Activated CD8-positive, alpha-beta memory T cell treated with anti-CD3 and anti-CD28 coated beads for 24 hours (primary cell): ENCODE results near the gene ZNF416.

Experiments used
- DNase-seq: peaks from one replicate; pipeline ENCODE4 v3.0.0-alpha.2; 2020

ZNF416 gene

GRCh38 chr19:57578487-57579205 is at the start of gene ZNF416:
Gene ZNF416, minus strand, starts transcription at chr19:57578911. Its CDS starts 207 bp downstream, at chr19:57578704.
- peak; percentile 94 for DNase-seq

DNA sequence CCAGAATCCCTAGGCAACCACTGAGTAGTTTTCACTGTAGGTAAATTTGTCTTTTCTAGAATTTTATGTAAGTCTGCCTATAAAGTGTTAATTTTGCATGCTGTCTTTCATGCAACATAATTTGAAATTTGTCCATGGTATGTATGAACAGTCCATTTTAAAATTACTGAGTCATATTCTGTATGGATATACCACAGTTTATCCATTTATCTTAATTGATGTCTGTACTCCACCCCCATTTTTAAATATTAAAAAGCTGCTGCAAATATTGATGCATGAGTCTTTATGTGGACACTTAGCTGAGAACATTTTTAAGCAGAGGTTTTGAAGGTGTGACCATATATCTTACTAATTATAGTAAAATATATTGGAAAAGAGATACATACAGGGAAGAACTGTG is 44.4 kb upstream of the ZNF416 start:
- no peak for DNase-seq

DNA sequence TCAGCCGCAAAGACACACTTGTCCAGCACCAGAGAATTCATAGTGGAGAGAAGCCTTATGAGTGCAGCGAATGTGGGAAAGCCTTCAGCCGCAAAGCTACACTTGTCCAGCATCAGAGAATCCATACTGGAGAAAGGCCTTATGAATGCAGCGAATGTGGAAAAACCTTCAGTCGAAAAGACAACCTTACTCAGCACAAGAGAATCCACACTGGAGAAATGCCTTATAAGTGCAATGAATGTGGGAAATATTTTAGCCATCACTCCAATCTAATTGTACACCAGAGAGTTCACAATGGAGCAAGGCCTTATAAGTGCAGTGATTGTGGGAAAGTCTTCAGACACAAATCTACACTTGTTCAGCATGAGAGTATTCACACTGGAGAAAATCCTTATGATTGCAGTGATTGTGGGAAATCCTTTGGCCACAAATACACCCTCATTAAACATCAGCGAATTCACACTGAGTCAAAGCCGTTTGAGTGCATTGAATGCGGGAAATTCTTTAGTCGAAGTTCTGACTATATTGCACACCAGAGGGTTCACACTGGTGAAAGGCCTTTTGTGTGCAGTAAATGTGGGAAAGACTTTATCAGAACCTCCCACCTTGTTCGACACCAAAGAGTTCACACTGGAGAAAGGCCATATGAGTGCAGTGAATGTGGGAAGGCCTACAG is 42.1 kb upstream of the ZNF416 start:
- DNase-seq = no peak

GRCh38 chr19:57615346-57615745 is 36.6 kb upstream of the ZNF416 start:
- no peak for DNase-seq

- peak; percentile 92 for DNase-seq
Measured at GRCh38 chr19:57613941-57614743, 35.4 kb upstream of the ZNF416 start, which contains the start of gene ZNF134. Gene ZNF134, plus strand, starts transcription at chr19:57614242. Its CDS starts 5,227 bp downstream, at chr19:57619469.

- no peak for DNase-seq
Measured at GRCh38 chr19:57611113-57611512, 32.4 kb upstream of the ZNF416 start.

DNA sequence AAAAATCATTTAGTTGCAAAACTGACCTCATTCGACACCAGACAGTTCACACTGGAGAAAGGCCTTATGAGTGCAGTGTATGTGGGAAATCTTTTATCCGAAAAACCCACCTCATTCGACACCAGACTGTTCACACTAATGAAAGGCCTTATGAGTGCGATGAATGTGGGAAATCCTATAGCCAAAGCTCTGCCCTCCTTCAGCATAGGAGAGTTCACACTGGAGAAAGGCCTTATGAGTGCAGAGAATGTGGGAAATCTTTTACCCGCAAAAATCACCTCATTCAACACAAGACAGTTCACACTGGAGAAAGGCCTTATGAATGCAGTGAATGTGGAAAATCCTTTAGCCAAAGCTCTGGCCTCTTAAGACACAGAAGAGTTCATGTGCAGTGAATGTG is 28.2 kb upstream of the ZNF416 start:
- DNase-seq = no peak

DNA sequence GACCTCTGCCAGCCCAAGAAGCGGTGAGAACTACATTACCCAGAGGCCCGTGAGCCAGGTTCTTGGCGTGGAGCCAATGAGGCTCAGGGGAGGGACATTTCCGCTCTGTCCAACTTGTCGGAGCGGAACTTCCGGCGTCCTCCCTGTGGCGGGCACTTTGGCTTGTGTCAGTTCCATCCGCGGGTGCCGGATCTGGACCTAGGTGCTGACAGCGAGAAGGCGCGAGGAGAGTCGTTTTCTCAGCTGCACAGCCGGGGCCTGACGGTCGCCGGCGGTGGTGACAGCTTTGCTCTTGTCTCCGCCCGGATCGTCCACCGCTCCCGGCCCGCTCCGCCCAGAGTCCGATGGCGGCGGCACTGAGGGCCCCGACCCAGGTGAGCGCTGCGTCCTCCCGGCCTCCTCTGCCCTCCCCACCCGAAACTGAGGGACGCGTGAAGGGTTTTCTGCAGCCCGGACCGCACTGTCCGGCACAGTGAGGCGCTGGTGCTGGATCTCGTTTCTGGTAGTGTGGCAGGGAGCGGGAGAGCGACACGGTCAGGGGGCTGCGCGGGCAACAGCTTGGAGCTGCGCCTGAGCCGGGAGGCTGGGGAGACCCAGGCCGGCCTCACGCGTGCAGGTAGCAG is 21.2 kb upstream of the ZNF416 start, which contains the start of gene ZNF530:
TSS of gene ZNF530 (plus strand) at position 125 of the 623 bp plus-strand sequence. CDS start 4,461 bp downstream, outside the sequence.
- DNase-seq = peak; percentile 95

- no peak for DNase-seq
Measured at GRCh38 chr19:57599377-57599760, 20.7 kb upstream of the ZNF416 start.

DNA sequence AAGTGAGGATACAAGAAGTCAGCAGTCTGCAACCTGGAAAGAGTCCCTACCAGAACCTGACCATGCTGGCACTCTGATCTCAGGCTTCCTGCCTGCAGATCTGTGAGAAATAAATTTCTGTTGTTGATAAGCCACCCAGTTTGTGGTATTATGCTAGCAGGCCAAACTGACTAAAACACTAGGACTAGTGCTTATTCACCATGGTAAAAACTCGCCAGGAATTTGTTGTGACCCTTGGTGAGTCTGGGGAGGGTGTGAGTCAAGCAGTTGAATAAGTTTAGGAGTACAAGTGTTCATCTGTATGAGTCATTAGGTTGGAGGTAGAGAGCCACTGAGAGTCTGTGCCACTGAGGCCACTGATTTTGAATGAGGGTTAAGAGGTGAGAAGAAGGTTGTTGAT is 8.8 kb upstream of the ZNF416 start:
- no peak for DNase-seq

DNA sequence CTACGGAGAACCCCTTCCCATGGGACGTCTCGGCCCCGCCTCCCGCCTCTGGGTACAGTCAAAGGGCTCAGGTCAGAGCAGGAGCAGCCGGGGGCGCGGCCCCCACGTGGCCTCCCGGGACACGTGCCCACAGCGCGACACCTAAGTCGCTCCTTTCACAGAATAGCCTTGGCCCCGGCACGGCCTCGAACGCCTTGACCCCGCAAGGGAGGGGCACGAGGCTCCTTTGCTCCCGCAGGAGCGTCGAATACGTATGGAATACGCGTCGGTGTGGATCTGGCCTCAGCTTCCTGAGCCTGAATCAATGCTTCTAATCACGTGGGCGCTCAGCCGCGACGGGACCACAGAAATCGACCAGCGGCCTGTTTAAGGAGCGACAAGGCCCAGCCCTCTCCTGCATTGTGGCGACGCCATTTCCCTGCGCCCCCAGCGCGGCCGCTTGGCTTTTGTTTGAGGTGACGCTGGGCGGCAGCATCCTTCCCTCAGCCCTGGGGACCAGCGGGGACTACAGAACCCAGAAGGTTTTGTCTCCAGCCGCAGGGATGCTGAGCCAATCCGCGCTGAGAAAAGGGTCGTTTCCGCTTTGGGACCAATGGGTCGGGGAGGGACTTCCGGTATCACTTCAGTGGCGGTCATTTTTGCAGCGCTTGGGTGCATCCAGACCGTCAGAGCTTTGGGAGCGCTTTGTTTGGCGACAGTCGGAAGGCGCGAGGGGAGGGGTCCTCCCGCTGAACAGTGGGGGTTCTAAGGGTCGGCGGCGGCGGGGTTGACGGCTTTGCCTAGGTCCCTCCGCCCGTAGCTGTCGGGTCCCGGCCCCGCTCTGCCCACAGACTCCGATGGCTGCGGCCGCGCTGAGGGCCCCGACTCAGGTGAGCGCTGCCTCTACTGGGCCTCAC is 5.1 kb upstream of the ZNF416 start, which contains the start of gene ZIK1:
TSS of gene ZIK1 (plus strand) at position 625 of the 896 bp plus-strand sequence. CDS start at position 837, 212 bp downstream.
- peak; percentile 91 for DNase-seq

DNA sequence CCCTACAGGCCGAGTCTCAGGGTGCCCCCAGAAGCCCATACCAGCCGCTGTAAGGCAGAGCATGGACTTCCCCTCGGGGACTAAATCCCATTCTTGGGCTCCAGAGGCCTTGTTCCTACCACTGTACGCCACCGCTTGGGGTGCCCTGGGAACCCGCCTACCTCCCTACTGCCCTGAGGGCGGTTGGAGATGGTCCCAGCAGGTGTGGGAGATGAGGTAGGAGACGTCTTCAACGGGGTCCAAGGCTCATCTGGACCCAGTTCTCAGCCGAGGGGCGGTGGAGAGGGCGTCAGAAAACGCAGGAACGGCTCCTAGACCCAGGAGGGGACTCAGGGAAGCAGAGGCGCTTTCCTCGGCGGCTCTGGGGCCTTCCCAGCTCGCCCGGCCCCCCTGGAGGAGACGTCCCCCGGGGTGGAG is 4.4 kb upstream of the ZNF416 start:
- DNase-seq = no peak

GRCh38 chr19:57576661-57577060 is 2.0 kb downstream of the ZNF416 start:
- no peak for DNase-seq

DNA sequence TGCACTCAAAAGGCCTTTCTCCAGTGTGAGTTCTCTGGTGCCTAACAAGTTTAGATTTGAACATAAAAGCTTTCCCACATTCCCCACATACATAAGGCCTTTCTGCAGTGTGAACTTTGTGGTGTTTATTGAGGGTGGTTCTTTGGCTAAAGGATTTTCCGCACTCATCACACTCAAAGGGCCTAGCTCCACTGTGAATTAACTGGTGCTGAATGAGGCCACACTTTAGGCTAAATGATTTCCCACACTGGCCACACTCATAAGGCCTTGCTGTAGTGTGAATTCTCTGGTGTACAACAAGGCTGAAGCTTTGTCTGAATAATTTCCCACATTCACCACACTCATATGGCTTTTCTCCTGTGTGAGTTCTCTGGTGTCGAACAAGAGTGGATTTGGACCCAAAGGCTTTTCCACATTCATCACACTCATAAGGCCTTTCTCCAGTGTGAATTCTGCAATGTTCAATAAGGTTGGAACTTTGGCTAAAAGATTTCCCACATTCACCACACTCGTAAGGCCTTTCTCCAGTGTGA is 6.2 kb downstream of the ZNF416 start:
- no peak for DNase-seq

- DNase-seq = no peak
Measured at GRCh38 chr19:57570707-57571106, 8.0 kb downstream of the ZNF416 start.

GRCh38 chr19:57566396-57567265 is 12.1 kb downstream of the ZNF416 start:
- DNase-seq = peak; percentile 5

DNA sequence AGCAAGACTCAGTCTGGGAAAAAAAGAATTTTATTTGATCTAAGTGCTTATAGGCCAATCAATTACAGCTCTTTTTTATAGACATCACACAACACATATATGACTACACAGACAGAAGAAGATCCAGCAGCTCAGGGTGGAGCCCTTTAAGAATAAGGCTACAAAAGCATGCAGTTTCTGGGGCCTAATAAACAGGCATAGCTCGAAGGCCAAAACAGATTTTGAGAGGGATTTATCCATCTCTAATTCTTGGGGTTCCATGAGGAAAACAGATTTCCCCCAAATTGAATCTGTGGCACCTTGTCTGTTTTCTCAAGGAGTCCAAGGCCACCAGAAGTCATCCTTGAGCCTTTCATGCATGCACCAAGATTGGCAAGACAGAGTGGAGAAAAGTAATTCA is 15.2 kb downstream of the ZNF416 start:
- DNase-seq = no peak

- no peak for DNase-seq
Measured at GRCh38 chr19:57560049-57560491, 18.6 kb downstream of the ZNF416 start.

GRCh38 chr19:57559404-57560025 is 19.2 kb downstream of the ZNF416 start, which contains the start of gene ZNF550:
Gene ZNF550, minus strand, starts transcription at chr19:57559863. Its CDS starts 181 bp downstream, at chr19:57559682.
- DNase-seq = peak; percentile 94

GRCh38 chr19:57559008-57559403 is 19.7 kb downstream of the ZNF416 start:
- DNase-seq = no peak
